Measurements from ENCODE around the gene MAN2B1.
A peak's percentile ranks its signal among the peaks of the same experiment; 100 is the strongest.
"Not testable (repeated sequence)": the region's sequence is repeated elsewhere in the genome, so short reads cannot be mapped to it uniquely, and the experiment has no call there.

The MAN2B1 gene

DNA sequence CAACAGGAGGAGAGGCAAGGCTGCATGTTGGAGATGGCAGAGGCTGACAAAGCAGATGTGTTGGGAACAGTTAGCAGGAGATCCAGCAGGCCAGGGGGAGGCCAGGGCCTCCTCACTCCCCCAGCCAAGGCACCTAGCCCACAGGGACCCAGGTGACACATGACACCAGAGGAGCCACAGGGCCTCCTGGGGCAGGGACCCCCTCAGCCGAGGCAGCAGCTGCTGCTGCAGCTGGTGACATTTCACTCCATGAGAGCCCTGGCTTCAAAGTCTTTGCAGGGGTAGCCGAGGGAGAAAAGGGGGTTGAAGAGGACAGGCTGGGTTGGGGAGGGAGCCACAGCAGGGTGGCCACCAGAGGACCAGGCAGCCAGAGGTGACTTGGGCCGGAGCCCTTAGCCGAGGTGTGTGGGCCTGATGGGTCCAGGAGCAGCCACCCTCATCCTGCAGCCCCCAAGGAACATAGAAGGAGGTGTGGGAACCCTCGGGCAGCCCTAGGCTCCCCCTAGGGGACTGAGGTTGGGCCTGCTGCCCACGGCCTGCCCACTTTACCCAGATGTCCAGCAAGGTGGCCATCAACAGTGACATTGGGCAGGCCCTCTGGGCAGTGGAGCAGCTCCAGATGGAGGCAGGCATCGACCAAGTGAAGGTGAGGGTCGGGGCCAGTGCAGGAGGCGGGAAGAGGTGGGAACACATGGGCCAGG is 21.1 kb upstream of the MAN2B1 start, which contains the start of gene GNG14:
Gene GNG14 (plus strand): TSS at position 503 of the 701 bp plus-strand sequence. CDS start 51 bp downstream, at position 554.
- DNase-seq: no peak

GRCh38 chr19:12685831-12686230 is 19.3 kb upstream of the MAN2B1 start:
- DNase-seq: no peak

- DNase-seq: peak; percentile 93 to 95
These were observed 14.8 kb upstream of the MAN2B1 start, which contains the start of gene DHPS for GRCh38 chr19:12681074-12681987. Gene DHPS, minus strand, starts transcription at chr19:12681880. Its CDS starts 114 bp downstream, at chr19:12681766.

DNA sequence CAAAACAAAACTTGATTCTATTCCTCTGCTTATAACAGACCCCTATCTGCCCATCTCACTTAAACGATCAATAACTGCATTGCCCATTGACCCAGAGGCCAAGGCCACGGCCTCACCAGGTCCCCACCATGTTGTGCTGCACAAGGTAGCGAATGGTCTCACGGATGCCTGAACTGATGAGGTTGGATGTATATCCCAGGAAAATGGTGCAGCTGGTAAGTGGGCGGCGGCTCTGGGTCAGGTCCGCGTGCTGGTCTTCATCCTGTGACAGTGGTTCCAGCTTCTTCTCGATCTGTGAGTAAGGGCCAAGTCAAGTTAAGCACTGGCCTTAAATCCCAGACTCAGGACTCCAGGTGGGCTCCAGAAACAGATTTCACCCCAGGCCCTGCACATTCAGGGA is 13.5 kb upstream of the MAN2B1 start:
- no peak for DNase-seq

GRCh38 chr19:12678039-12678438 is 11.5 kb upstream of the MAN2B1 start:
- not testable (repeated sequence) for DNase-seq

DNA sequence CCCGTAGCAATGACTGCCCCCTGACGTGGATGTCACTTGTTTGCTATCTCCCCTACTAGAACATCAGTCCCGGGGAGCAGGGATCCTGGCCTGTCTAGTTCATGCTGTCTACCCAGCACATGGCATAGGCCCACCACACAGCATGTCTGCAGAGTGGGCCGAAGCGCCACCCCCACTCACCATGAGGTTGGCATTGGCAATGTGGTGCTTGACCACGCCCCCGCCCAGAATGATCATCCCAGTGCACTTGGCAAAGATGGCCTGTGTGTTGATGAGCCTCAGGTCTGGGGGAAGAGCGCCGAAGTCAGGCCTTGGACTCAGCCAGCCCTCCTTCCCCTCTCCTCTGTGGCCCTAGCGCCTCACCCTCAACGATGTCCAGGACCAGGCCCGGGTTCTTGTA is 10.4 kb upstream of the MAN2B1 start:
- no peak for DNase-seq

- DNase-seq: peak; percentile 56 to 91
These were observed 9.8 kb upstream of the MAN2B1 start for GRCh38 chr19:12676384-12676792.

DNA sequence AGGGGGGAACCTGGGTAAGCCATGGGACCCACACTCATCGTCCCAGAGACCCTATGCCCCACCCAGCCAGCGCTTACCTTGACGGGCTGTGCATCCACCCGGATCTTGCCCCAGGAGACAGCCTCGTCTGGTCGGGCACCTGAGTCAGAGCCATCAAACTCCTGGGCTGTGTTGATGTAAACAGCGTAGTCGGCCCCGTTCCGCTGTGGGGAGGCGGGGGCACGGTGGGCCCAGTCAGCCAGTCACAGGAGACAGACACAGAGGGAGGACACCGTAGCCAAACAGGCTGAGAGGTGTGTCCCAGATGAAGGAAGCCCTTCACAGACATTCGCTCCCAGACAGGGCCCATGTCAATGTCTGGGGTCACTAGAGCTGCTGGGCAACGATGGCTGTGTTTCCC is 9.4 kb upstream of the MAN2B1 start:
- no peak for DNase-seq

- DNase-seq: no peak
These were observed 8.9 kb upstream of the MAN2B1 start for GRCh38 chr19:12675399-12675798.

GRCh38 chr19:12672744-12673143 is 6.2 kb upstream of the MAN2B1 start:
- no peak for DNase-seq

GRCh38 chr19:12670159-12670928 is 3.8 kb upstream of the MAN2B1 start:
- no peak for DNase-seq

GRCh38 chr19:12669270-12670158 is 3.0 kb upstream of the MAN2B1 start:
- peak; percentile 70 to 84 for DNase-seq

GRCh38 chr19:12668932-12669269 is 2.4 kb upstream of the MAN2B1 start:
- peak; percentile 55 to 73 for DNase-seq

DNA sequence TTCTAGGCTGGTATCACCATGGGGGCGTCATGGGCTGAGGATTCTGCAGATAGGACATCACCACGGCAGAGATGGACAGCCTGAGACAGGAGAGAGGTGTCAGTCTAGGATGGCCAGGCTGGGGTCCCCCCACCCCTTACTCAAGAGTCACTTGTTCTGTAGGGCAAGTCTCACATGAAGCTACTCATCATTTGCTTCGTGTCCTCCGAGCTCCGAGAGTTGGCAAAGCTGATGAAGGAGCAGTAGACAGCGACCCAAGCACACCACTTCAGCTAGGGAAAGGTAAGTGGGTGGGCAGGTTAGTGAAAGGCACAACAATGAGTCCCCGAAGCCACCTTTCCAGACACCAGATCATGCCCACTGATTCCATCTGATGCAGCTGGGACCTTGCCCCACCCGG is 1.8 kb upstream of the MAN2B1 start:
- DNase-seq: no peak

GRCh38 chr19:12667731-12668302 is 1.3 kb upstream of the MAN2B1 start:
- DNase-seq: peak in 1 of 2 donors; percentile 29

DNA sequence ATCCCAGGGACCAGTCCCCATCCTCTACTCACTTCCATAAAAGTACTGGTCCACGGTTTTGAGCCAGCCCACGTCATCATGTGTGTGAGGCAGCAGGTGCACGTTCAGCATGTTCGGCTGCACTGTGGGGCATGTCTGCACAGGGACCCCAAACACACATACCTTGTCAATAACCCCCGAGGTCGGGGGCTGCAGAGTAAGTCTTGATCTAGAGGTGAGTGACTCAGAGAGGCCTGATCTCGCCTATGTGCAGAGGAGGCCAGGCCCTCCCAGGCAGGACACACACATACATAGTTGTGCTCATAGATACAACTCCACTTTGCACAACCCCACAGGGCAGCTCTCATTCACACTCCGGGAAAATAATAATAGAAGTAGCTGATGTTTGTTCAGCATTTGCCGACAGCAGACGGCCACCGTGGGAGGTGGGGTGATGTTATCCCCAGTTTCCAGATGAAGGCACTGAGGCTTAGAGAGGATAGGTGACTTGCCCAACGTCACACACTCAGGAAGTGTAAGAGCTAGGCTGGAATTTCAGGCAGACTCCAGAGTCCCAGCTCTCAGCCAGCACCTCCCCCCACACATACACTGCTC is 774 bp downstream of the MAN2B1 start:
- peak in 1 of 2 donors; percentile 41 for DNase-seq

- DNase-seq: peak; percentile 91 to 93
These were observed 1.3 kb downstream of the MAN2B1 start for GRCh38 chr19:12665281-12665573.

GRCh38 chr19:12664406-12665280 is 1.9 kb downstream of the MAN2B1 start:
- no peak for DNase-seq

DNA sequence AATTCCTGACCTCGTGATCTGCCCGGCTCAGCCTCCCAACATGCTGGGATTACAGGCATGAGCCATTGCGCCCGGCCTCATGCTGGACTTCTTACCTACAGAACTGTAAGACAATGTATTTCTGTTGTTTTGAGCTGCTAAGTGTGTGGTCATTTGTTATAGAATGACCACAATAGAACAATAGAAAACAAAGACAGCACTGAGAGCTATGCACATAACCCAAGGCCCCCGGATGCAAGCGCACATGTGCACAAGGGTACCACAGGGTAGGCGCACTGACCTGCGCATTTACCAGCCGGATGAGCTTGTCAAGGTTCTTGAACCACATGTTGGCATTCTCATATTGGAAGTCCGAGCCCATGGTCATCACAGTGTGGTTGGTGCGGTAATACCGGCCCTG is 5.6 kb downstream of the MAN2B1 start:
- no peak for DNase-seq

GRCh38 chr19:12657966-12658365 is 8.6 kb downstream of the MAN2B1 start:
- DNase-seq: no peak
